Measurements from ENCODE around the gene GPR39.

GPR39 gene

DNA sequence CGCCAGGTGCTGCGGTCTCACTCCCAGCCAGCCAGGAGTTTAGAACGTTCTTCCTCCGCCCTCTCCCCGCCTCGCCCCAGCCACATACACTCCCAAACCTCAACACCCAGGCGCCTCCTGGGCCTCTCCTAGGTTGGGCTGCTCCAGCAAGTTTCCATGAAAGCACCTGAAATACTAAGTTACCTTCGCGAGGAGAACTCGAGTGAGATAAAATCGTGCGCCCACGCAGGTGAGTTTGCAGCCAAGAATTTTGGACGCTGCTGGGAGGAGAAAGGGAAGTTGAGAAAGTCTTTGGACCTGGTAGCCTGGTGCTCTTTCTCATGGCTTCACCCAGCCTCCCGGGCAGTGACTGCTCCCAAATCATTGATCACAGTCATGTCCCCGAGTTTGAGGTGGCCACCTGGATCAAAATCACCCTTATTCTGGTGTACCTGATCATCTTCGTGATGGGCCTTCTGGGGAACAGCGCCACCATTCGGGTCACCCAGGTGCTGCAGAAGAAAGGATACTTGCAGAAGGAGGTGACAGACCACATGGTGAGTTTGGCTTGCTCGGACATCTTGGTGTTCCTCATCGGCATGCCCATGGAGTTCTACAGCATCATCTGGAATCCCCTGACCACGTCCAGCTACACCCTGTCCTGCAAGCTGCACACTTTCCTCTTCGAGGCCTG, at the start of gene GPR39:
Gene GPR39 (plus strand): TSS at position 83 of the 673 bp plus-strand sequence.
- Mint-ChIP-seq H3K27ac (no peak within 1 kb of the TSS), H3K27me3 (peaks cover 12% of the 10 kb centered on the region), H3K9me3 (ENCODE audit: low read depth) (no peaks in the 10 kb centered on the region), H3K4me1 (ENCODE audit: low read depth) (no peaks in the 10 kb centered on the region), H3K4me3 (no peak within 1 kb of the TSS), H3K36me3 (no peaks in the 10 kb centered on the region)

- Mint-ChIP-seq H3K9me3 (ENCODE audit: low read depth) (peaks cover 14% of the 10 kb centered on the region), H3K27ac (no peak overlapping the region), H3K27me3 (no peaks in the 10 kb centered on the region), H3K4me1 (ENCODE audit: low read depth) (no peaks in the 10 kb centered on the region), H3K36me3 (no peaks in the 10 kb centered on the region), H3K4me3 (no peak overlapping the region)
Measured at GRCh38 chr2:132368191-132368590, 48.4 kb upstream of the GPR39 start.

- Mint-ChIP-seq H3K27me3 (peaks cover 1% of the 10 kb centered on the region), H3K36me3 (no peaks in the 10 kb centered on the region), H3K4me3 (no peak overlapping the region), H3K9me3 (ENCODE audit: low read depth) (no peaks in the 10 kb centered on the region), H3K4me1 (ENCODE audit: low read depth) (no peaks in the 10 kb centered on the region), H3K27ac (no peak overlapping the region)
Measured at GRCh38 chr2:132372276-132372675, 44.3 kb upstream of the GPR39 start.

DNA sequence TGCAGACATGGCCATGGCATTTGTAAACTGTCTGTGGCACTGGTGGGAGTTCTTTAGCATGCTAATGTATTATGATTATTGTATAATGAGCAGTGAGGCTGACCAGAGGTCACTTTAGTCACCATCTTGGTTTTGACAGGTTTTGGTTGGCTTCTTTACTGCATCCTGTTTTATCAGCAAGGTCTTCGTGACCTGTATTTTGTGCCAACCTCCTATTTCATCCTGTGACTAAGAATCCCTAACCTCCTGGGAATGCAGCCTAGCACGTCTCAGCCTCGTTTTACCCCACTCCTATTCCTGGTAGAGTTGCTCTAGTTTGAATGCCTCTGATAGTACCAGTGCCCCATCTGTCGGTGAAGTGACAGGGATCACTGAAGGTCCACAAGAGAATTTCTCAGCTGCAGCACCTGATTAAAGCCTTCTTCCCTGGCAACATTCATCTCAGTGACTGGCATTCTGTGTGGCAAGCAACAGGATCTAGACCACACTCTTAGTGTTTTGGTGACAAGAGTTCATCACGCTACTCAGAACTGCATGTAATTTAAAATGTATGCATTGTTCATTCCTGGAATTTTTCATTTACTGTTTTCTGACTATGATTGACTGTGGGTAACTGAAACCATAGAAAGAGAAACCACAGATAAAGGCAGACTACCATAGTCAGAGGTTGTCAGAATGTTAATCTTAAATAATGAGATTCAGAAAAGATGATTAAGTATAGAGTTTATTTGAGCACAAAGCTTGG, 43.0 kb upstream of the GPR39 start:
- Mint-ChIP-seq H3K27ac (no peak overlapping the region), H3K4me1 (ENCODE audit: low read depth) (no peaks in the 10 kb centered on the region), H3K27me3 (peaks cover 1% of the 10 kb centered on the region), H3K36me3 (no peaks in the 10 kb centered on the region), H3K9me3 (ENCODE audit: low read depth) (no peaks in the 10 kb centered on the region), H3K4me3 (no peak overlapping the region)

GRCh38 chr2:132374151-132374550, 42.5 kb upstream of the GPR39 start:
- Mint-ChIP-seq H3K36me3 (no peaks in the 10 kb centered on the region), H3K27ac (no peak overlapping the region), H3K27me3 (peaks cover 1% of the 10 kb centered on the region), H3K4me3 (no peak overlapping the region), H3K4me1 (ENCODE audit: low read depth) (no peaks in the 10 kb centered on the region), H3K9me3 (ENCODE audit: low read depth) (no peaks in the 10 kb centered on the region)

DNA sequence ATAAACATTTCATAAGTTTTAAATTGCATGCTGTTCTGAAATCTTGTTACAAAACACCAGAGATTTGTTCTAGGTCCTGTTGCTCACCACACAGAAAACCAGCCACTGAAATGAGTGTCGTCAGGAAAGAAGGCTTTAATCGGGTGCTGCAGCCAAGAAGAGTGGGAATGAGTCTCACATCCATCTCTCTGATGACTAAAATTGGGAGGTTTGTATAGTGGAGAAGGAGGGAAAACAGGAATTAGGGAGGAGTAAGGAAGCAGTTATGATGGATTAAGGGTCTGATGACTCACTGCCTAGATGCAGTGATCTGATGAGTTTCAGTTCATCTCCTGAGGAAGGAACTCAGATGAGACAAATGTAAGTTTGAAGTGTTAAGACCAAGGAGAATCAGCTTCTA, 42.1 kb upstream of the GPR39 start:
- H3K9me3 Mint-ChIP-seq (ENCODE audit: low read depth), result peaks cover under 1% of the 10 kb centered on the region
- H3K4me3 Mint-ChIP-seq, result no peak overlapping the region
- no peaks in the 10 kb centered on the region for H3K4me1 Mint-ChIP-seq (ENCODE audit: low read depth)
- no peak overlapping the region for H3K27ac Mint-ChIP-seq
- H3K27me3 Mint-ChIP-seq, result peaks cover 1% of the 10 kb centered on the region
- no peaks in the 10 kb centered on the region for H3K36me3 Mint-ChIP-seq

- no peak overlapping the region for H3K4me3 Mint-ChIP-seq
- no peak overlapping the region for H3K27ac Mint-ChIP-seq
- peaks cover 4% of the 10 kb centered on the region for H3K9me3 Mint-ChIP-seq (ENCODE audit: low read depth)
- peaks cover 1% of the 10 kb centered on the region for H3K27me3 Mint-ChIP-seq
- H3K4me1 Mint-ChIP-seq (ENCODE audit: low read depth), result no peaks in the 10 kb centered on the region
- H3K36me3 Mint-ChIP-seq, result no peaks in the 10 kb centered on the region
Measured at GRCh38 chr2:132374961-132375360, 41.6 kb upstream of the GPR39 start.

GRCh38 chr2:132381376-132381775, 35.2 kb upstream of the GPR39 start:
- Mint-ChIP-seq H3K36me3 (no peaks in the 10 kb centered on the region), H3K27ac (no peak overlapping the region), H3K27me3 (peaks cover 4% of the 10 kb centered on the region), H3K4me3 (no peak overlapping the region), H3K9me3 (ENCODE audit: low read depth) (peaks cover 9% of the 10 kb centered on the region), H3K4me1 (ENCODE audit: low read depth) (no peaks in the 10 kb centered on the region)

- Mint-ChIP-seq H3K9me3 (ENCODE audit: low read depth) (peaks cover 13% of the 10 kb centered on the region), H3K27me3 (peaks cover 5% of the 10 kb centered on the region), H3K27ac (no peak overlapping the region), H3K4me1 (ENCODE audit: low read depth) (no peaks in the 10 kb centered on the region), H3K36me3 (no peaks in the 10 kb centered on the region), H3K4me3 (no peak overlapping the region)
Measured at GRCh38 chr2:132383956-132384355, 32.6 kb upstream of the GPR39 start.

- Mint-ChIP-seq H3K36me3 (no peaks in the 10 kb centered on the region), H3K27ac (no peak overlapping the region), H3K27me3 (peaks cover 6% of the 10 kb centered on the region), H3K4me3 (no peak overlapping the region), H3K4me1 (ENCODE audit: low read depth) (no peaks in the 10 kb centered on the region), H3K9me3 (ENCODE audit: low read depth) (peaks cover 12% of the 10 kb centered on the region)
Measured at GRCh38 chr2:132384491-132385151, 32.0 kb upstream of the GPR39 start.

DNA sequence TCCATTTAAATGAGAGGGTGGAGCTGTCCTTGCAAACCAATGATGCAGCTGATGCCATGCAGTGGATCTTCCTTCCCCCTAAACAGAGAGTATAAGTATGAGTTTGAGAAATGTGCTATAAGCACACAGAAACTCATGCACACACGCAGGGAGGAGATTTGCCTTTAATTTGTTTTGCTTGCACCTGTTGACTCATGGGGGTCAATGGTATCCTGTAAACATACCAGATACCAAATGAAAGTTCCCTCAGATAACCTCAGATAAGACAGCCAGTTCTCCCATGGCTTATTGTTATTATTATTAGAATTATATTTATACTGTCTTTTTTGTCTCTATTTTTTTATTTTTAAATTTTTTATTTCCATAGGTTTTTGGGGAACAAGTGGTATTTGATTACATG, 29.5 kb upstream of the GPR39 start:
- Mint-ChIP-seq H3K4me1 (ENCODE audit: low read depth) (no peaks in the 10 kb centered on the region), H3K27ac (no peak overlapping the region), H3K4me3 (no peak overlapping the region), H3K9me3 (ENCODE audit: low read depth) (peaks cover 7% of the 10 kb centered on the region), H3K27me3 (peaks cover 6% of the 10 kb centered on the region), H3K36me3 (no peaks in the 10 kb centered on the region)

GRCh38 chr2:132390076-132390475, 26.5 kb upstream of the GPR39 start:
- H3K36me3 Mint-ChIP-seq, result no peaks in the 10 kb centered on the region
- H3K9me3 Mint-ChIP-seq (ENCODE audit: low read depth), result peaks cover 3% of the 10 kb centered on the region
- no peak overlapping the region for H3K4me3 Mint-ChIP-seq
- H3K4me1 Mint-ChIP-seq (ENCODE audit: low read depth), result no peaks in the 10 kb centered on the region
- H3K27ac Mint-ChIP-seq, result no peak overlapping the region
- H3K27me3 Mint-ChIP-seq, result peaks cover 6% of the 10 kb centered on the region

- Mint-ChIP-seq H3K4me1 (ENCODE audit: low read depth) (no peaks in the 10 kb centered on the region), H3K36me3 (no peaks in the 10 kb centered on the region), H3K27ac (no peak overlapping the region), H3K4me3 (no peak overlapping the region), H3K9me3 (ENCODE audit: low read depth) (peaks cover 3% of the 10 kb centered on the region), H3K27me3 (peaks cover 2% of the 10 kb centered on the region)
Measured at GRCh38 chr2:132391378-132391777, 25.2 kb upstream of the GPR39 start.

- H3K27ac Mint-ChIP-seq, result no peak overlapping the region
- no peak overlapping the region for H3K4me3 Mint-ChIP-seq
- peaks cover 3% of the 10 kb centered on the region for H3K27me3 Mint-ChIP-seq
- H3K9me3 Mint-ChIP-seq (ENCODE audit: low read depth), result peaks cover 3% of the 10 kb centered on the region
- H3K36me3 Mint-ChIP-seq, result no peaks in the 10 kb centered on the region
- H3K4me1 Mint-ChIP-seq (ENCODE audit: low read depth), result no peaks in the 10 kb centered on the region
Measured at GRCh38 chr2:132392221-132392620, 24.4 kb upstream of the GPR39 start.

DNA sequence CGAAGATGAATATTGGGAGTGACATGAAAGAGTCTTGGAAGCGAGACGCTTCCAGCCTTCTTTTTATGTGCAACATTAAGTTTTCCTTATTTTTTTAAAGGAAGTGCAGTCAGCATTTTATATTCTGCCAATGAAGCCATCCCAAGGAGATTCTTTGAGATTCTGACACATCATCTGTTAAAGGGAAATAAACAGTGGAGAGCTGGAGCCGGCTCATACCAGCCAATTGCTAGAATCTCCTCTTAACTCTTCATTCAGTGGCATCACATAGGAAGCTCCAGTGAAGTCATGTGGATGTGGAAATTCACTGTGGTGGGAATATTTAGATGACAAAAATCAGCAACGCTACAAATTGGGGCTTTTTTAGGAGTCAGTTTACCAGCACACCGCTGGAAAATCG, 23.7 kb upstream of the GPR39 start:
- H3K4me3 Mint-ChIP-seq, result no peak overlapping the region
- no peaks in the 10 kb centered on the region for H3K4me1 Mint-ChIP-seq (ENCODE audit: low read depth)
- H3K36me3 Mint-ChIP-seq, result no peaks in the 10 kb centered on the region
- H3K9me3 Mint-ChIP-seq (ENCODE audit: low read depth), result peaks cover 3% of the 10 kb centered on the region
- peaks cover 5% of the 10 kb centered on the region for H3K27me3 Mint-ChIP-seq
- H3K27ac Mint-ChIP-seq, result no peak overlapping the region
